DMS53 (cell line): Measurements from ENCODE around the gene ST6GALNAC4.

Experiments
- DNase-seq: peaks from one replicate; lab custom pipeline; 2025; lab: John Stamatoyannopoulos, UW

ST6GALNAC4 gene

GRCh38 chr9:127916720-127917581 is at the start of gene ST6GALNAC4:
TSS of gene ST6GALNAC4 (minus strand) at chr9:127917041. CDS start at chr9:127916419, 622 bp downstream.
- DNase-seq = peak; percentile 95

GRCh38 chr9:127965953-127966352 is 49.1 kb upstream of the ST6GALNAC4 start:
- DNase-seq = no peak

DNA sequence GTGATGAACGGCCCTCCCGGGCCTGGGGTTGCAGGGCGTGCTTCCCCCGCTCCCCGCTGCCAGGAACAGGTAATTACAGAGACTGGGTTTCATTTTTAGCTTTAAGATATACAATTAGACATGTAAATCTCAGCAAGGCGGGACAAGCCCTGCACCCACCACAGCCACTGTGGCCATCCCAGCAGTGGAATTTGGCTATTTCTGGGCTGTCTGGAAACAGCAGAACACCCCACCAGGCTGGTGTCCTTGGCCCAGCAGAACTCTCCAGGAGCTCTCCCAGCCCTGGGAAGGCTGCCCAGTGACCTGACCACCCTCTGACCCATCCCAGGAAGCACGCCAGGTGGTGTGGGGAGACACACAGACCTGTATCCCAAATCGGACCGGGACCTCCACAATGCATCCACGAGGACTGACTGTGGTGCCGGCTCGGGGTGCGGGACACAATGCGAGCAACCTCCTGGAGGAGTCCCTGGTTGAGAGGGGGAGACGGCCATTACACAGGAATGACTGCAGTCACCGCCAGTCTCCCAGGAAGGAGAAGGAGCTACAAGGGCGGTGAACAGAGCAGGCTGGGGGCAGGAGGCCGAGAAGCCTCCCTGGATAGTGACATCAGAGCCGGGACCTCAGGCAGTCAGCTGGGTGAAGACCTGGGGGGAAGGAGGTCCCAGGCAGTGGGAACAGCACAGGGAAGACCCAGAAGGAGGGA is 46.7 kb upstream of the ST6GALNAC4 start:
- no peak for DNase-seq

GRCh38 chr9:127963041-127963358 is 46.2 kb upstream of the ST6GALNAC4 start:
- no peak for DNase-seq

- DNase-seq = no peak
Measured at GRCh38 chr9:127962278-127962677, 45.4 kb upstream of the ST6GALNAC4 start.

DNA sequence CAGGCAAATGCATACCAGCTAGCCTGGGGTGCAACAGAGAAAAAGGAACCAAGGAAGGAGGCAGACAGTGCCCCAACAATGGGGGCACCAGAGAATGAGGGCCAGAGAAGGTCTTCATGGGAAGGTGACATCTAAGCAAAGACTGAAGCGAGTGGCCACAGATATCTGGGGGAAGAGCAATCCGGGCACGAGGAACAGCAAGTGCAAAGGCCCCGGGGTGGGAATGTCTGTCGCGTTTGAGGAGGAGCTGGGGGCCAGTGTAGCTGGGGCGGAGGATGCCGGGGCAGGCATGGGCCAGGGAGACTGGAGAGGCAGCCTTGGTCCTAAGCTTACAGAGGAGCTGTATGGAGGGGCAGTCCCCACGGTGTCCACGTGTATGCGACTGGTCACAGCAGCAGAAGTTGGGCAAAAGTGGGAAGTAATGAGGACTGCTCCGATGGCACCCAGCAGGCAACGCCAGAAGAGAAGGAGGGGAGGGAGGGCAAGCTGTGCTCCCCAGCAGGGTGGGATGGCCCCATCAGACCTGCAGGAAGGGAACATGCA is 44.8 kb upstream of the ST6GALNAC4 start:
- DNase-seq = no peak

GRCh38 chr9:127961155-127961490 is 44.3 kb upstream of the ST6GALNAC4 start:
- DNase-seq = no peak

DNA sequence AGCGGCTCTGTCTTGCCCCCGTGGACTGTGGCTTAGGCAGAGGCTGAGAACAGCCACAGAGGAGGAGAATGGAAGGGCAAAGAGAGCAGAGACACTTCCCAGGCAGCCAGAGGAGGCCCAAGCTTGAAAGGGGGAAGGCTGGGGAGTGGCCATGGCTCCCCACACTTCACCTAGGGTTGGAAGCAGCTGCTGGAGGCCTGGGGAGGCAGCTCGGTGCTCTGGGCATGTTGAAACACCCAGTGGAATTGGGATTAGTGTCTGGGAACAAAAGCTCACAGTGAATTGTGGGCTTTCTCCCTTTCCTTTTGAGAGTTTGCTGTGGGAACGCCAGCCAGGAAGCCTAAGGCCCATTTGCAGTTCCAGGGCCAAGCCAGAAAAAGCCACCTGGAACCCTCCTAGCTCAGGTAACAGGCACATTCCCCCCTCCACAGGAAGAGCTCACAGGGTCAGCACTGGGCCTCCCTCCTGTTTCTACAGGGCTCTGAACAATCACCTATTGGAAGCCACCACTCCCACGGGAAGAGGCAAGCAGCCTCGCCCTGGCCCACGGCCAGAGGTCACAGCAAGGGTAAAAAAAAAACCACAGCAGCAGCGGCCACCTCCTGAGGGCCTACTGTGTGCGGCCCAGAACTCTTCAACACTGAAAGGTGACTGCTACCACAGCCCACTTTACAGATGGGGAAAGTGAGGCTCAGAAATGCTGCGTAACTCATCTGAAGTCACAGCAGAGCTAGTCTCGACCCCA is 43.7 kb upstream of the ST6GALNAC4 start:
- DNase-seq = peak; percentile 50

DNA sequence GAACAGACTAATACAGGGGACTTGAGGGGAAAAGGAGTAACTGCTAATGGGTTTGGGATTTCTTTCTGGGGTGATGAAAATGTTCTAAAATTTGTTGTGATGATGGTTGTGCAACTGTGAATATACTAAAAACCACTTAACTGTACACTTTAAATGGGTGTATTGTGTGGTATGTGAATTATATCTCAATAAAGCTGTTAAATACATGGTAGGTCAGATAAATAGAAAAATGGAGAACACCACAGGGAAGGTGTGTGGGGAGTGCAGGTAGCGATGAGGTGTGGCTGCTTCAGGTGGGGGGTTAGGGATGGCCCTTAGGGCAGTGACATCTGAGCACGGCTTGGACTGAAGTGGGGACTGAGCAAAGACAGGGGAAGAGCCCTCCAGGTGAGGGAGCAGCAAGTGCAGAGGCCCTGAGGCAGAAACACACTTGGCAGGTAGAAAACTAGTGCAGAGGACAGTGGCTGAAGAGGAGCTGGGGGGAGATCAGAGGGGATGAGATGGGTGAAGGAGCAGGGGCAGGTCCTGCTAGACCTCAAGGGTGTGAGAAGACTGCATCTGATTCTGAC is 43.1 kb upstream of the ST6GALNAC4 start:
- no peak for DNase-seq

GRCh38 chr9:127959398-127959797 is 42.6 kb upstream of the ST6GALNAC4 start:
- no peak for DNase-seq

DNA sequence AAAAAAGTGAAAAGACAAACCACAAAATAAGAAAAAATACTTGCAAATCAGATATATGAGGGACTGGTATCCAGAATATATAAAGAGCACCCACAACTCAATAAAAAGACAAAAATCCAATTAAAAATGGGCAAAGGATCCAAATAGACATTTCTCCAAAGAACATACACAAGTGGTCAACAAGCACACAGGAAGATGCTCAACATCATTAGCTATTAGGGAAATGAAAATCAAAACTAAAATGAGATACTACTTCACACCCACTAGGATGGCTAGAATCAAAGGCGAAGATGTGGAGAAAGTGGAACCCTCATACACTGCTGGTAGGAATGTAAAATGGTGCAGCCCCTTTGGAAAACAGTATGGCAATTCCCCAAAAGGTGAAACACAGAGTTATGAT is 41.9 kb upstream of the ST6GALNAC4 start:
- no peak for DNase-seq

- peak; percentile 99 for DNase-seq
Measured at GRCh38 chr9:127955294-127956015, 38.6 kb upstream of the ST6GALNAC4 start.

DNA sequence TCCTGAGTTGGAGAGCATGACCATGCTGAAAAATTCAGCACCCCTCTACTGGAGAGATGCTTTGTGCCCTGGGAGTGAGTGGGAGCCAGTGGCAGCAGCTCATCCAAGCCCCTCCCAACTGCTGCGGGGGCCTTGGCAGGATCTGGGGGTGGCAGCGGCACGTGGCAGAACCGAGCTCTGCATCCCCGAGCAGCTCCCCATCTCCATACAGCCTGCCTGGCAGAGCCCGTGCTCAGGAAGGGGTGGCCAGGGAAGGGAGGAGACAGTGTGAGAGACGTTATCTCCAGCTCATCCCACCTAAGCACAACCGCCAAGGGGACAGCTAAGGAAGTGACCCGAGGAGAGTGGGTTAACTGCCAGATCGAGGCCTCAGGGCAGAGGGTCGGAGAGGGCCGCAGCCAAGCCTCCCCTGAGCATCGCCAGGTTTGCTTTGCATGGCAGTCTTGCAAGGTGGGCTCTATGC is 38.0 kb upstream of the ST6GALNAC4 start:
- DNase-seq = peak; percentile 59

GRCh38 chr9:127953768-127954505 is 37.1 kb upstream of the ST6GALNAC4 start:
- DNase-seq = no peak

DNA sequence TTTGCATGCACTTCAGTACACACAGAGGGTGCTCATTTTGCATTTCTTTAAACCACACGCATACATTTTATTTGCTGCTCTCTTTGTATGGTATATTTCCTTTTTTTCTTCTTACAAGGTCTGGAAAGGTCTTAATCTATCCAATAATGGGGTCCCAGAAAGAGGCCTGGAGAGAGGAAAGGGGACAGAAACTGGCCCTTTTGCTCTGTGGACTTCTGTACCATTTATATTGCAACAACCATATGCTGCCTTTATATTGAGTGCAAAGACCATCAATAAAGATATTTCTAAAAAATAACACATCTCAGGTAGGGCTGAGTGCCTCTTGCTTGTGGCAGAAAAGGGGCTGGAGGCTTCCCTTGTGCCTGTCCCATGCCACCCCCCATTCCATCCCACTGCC is 36.3 kb upstream of the ST6GALNAC4 start:
- no peak for DNase-seq

GRCh38 chr9:127950513-127951289 is 33.9 kb upstream of the ST6GALNAC4 start:
- no peak for DNase-seq

DNA sequence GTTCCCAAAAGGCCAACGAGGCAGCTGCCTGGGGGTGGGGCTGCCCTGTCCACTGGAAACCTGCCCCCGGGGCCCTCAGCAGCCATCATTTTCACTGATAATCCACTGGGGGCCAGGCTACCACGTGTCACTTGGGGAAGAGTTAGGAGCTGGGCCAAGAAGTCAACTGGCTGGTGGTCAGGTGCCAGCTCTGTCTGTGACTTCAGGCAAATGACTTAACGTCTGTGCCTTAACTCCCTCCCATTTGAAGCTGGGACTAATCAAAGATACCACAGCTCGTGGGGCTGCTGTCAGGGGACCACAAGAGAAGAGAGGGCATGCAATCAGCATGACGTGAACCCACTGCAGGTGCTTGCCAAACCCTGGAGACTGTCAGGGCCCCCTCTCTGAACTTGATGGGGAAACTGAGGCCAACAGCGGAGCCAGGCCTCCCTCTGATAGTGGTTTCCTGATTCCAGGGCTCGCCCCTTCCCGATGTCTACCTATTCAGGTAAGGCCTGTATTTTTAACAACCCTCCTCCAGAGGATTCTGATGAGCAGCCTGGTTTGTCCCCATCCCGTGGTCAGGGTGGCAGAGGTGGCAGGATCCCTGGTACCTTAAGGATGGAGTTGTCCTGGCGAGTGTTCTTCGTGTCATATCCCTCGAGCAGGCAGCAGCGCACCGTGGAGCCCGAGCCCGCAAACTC is 33.1 kb upstream of the ST6GALNAC4 start:
- DNase-seq = no peak

DNA sequence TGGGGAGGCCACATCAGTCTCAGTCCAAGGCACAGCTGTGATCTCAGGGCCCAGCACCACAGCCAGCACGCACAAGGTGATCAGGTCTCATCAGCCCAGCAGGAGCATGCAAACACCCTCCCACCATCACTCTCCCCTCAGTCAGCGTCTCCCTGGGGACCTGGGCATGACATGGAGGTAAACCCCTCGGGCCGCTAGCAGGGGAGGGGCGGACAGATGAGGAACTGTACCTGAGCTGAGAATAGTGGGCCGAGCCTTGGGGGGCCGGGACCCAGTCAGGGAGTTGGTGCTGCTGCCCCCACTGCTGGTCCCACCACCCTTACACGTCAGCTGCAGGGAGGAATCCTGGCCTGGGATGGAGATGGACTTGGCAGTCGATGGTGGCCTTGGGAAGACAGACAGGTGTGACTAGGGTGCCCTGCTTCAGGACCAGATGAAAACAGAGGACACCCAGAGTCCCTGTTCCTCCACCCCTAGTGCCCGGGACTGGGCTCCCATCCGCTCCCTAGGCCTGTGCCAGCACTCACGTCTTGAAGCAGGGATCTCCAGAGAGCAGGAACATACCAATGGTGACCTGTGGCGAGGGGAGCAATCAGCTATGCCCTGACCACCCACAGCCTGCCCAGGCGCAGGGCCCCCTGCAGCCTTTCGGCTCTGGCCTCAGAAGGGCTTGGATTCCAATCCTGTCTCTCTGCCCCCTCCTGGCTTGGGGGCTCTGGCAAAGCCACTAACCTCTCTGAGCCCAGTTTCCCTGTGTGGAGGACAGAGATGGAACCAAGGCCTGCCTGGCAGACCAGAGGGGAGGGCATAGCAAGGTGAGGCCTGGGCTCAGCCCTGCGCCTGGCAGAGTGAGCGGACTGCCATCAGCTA is 31.2 kb upstream of the ST6GALNAC4 start:
- no peak for DNase-seq
